ENCODE measurements around the gene PWP1. TPM values are rescaled to one million over a fixed set of nuclear protein-coding genes. Genes with fewer than 3 reads are reported as not detected.
A peak's percentile ranks its signal among the peaks of the same experiment; 100 is the strongest.

Gene PWP1
- total and polyA plus RNA-seq, 3 experiments from 2014 or later, result 71.3 to 80.2 (median 72.3) TPM

GRCh38 chr12:107651571-107652449 lies 33.8 kb upstream of the PWP1 start:
- Mint-ChIP-seq H3K27ac (no peak overlapping the region), H3K9me3 (no peaks in the 10 kb centered on the region), H3K4me1 (no peaks in the 10 kb centered on the region), H3K4me3 (peak overlapping the region in 1 of 7 donors; percentile 13), H3K27me3 (no peaks in the 10 kb centered on the region), H3K36me3 (peaks cover 0 to 14% (median 0%) of the 10 kb centered on the region in 3 donors)
- Histone ChIP-seq H3K27me3 (ENCODE audit: insufficient read depth, low read length, poor library complexity, severe bottlenecking) (no peaks in the 10 kb centered on the region), H3K36me3 (ENCODE audit: insufficient read depth, low read length) (no peaks in the 10 kb centered on the region), H3K4me1 (ENCODE audit: insufficient read depth, low read length) (no peaks in the 10 kb centered on the region), H3K4me3 (ENCODE audit: low read length) (no peak overlapping the region), H3K27ac (ENCODE audit: low read depth, low read length) (no peak overlapping the region), H3K9me3 (ENCODE audit: low read length) (no peaks in the 10 kb centered on the region)
- POLR2A ChIA-PET, result no interaction called here
- CTCF ChIA-PET, result interaction anchor here (1.3 kb wide), 1 partner anchor 24 kb away, joined by 4 read pairs; no protein-coding TSS in a partner anchor
- DNase-seq, result no peak

GRCh38 chr12:107653519-107653918 lies 32.1 kb upstream of the PWP1 start:
- Mint-ChIP-seq H3K9me3 (no peaks in the 10 kb centered on the region), H3K27ac (peak overlapping the region in 1 of 8 donors; percentile 8), H3K4me3 (no peak overlapping the region), H3K36me3 (peaks cover 0 to 26% (median 3%) of the 10 kb centered on the region in 3 donors), H3K4me1 (no peaks in the 10 kb centered on the region), H3K27me3 (no peaks in the 10 kb centered on the region)
- H3K27ac ChIP-seq (ENCODE audit: low read depth, low read length), result no peak overlapping the region
- POLR2A ChIA-PET, result no interaction called here
- no peaks in the 10 kb centered on the region for H3K9me3 ChIP-seq (ENCODE audit: low read length)
- H3K4me3 ChIP-seq (ENCODE audit: low read length), result no peak overlapping the region
- no peak for DNase-seq
- no peaks in the 10 kb centered on the region for H3K27me3 ChIP-seq (ENCODE audit: insufficient read depth, low read length, poor library complexity, severe bottlenecking)
- peaks cover 4% of the 10 kb centered on the region for H3K36me3 ChIP-seq (ENCODE audit: insufficient read depth, low read length)
- H3K4me1 ChIP-seq (ENCODE audit: insufficient read depth, low read length), result no peaks in the 10 kb centered on the region
- CTCF ChIA-PET, result no interaction called here

GRCh38 chr12:107654873-107655272 lies 30.7 kb upstream of the PWP1 start:
- no peaks in the 10 kb centered on the region for H3K4me1 Mint-ChIP-seq
- no peak for DNase-seq

GRCh38 chr12:107655281-107656065 lies 30.1 kb upstream of the PWP1 start:
- Mint-ChIP-seq H3K36me3 (peaks cover 0 to 34% (median 9%) of the 10 kb centered on the region in 3 donors), H3K27ac (peak overlapping the region in 1 of 8 donors; percentile 19), H3K9me3 (no peaks in the 10 kb centered on the region), H3K4me1 (no peaks in the 10 kb centered on the region), H3K4me3 (no peak overlapping the region), H3K27me3 (peaks cover 0 to 1% of the 10 kb centered on the region in 2 donors)
- ChIA-PET POLR2A (no interaction called here), CTCF (interaction anchor here (0.9 kb wide), 1 partner anchor 8 kb away, joined by 3 read pairs; no protein-coding TSS in a partner anchor)
- H3K27ac ChIP-seq (ENCODE audit: low read depth, low read length), result no peak overlapping the region
- H3K36me3 ChIP-seq (ENCODE audit: insufficient read depth, low read length), result peaks cover 4% of the 10 kb centered on the region
- H3K4me3 ChIP-seq (ENCODE audit: low read length), result no peak overlapping the region
- H3K27me3 ChIP-seq (ENCODE audit: insufficient read depth, low read length, poor library complexity, severe bottlenecking), result no peaks in the 10 kb centered on the region
- H3K4me1 ChIP-seq (ENCODE audit: insufficient read depth, low read length), result no peaks in the 10 kb centered on the region
- H3K9me3 ChIP-seq (ENCODE audit: low read length), result no peaks in the 10 kb centered on the region
- no peak for DNase-seq

More at GRCh38 chr12:107654873-107655272, 30.7 kb upstream of the PWP1 start:
- ChIA-PET CTCF (no interaction called here), POLR2A (no interaction called here)
- H3K4me3 ChIP-seq (ENCODE audit: low read length), result no peak overlapping the region
- H3K4me1 ChIP-seq (ENCODE audit: insufficient read depth, low read length), result no peaks in the 10 kb centered on the region
- H3K27ac ChIP-seq (ENCODE audit: low read depth, low read length), result no peak overlapping the region
- Mint-ChIP-seq H3K27ac (peak overlapping the region in 2 of 8 donors; percentile 24 to 61), H3K36me3 (peaks cover 0 to 34% (median 9%) of the 10 kb centered on the region in 3 donors), H3K9me3 (no peaks in the 10 kb centered on the region), H3K27me3 (no peaks in the 10 kb centered on the region), H3K4me3 (no peak overlapping the region)
- H3K27me3 ChIP-seq (ENCODE audit: insufficient read depth, low read length, poor library complexity, severe bottlenecking), result no peaks in the 10 kb centered on the region
- no peaks in the 10 kb centered on the region for H3K9me3 ChIP-seq (ENCODE audit: low read length)
- peaks cover 4% of the 10 kb centered on the region for H3K36me3 ChIP-seq (ENCODE audit: insufficient read depth, low read length)

GRCh38 chr12:107656302-107656701 lies 29.3 kb upstream of the PWP1 start:
- Histone ChIP-seq H3K4me1 (ENCODE audit: insufficient read depth, low read length) (no peaks in the 10 kb centered on the region), H3K36me3 (ENCODE audit: insufficient read depth, low read length) (peaks cover 4% of the 10 kb centered on the region), H3K27ac (ENCODE audit: low read depth, low read length) (no peak overlapping the region), H3K4me3 (ENCODE audit: low read length) (no peak overlapping the region), H3K9me3 (ENCODE audit: low read length) (no peaks in the 10 kb centered on the region), H3K27me3 (ENCODE audit: insufficient read depth, low read length, poor library complexity, severe bottlenecking) (no peaks in the 10 kb centered on the region)
- POLR2A ChIA-PET, result no interaction called here
- Mint-ChIP-seq H3K9me3 (no peaks in the 10 kb centered on the region), H3K27ac (no peak overlapping the region), H3K4me1 (no peaks in the 10 kb centered on the region), H3K4me3 (no peak overlapping the region), H3K36me3 (peaks cover 2 to 32% (median 9%) of the 10 kb centered on the region in 3 donors), H3K27me3 (peaks cover 0 to 1% of the 10 kb centered on the region in 2 donors)
- no peak for DNase-seq
- CTCF ChIA-PET, result interaction anchor here (0.9 kb wide), 1 partner anchor 9 kb away, joined by 3 read pairs; no protein-coding TSS in a partner anchor

- H3K4me3 ChIP-seq (ENCODE audit: low read length), result no peak overlapping the region
- no peaks in the 10 kb centered on the region for H3K9me3 Mint-ChIP-seq
- peaks cover 0 to 1% of the 10 kb centered on the region in 2 donors for H3K27me3 Mint-ChIP-seq
- H3K4me1 Mint-ChIP-seq, result no peaks in the 10 kb centered on the region
- no peak overlapping the region for H3K27ac Mint-ChIP-seq
- H3K4me3 Mint-ChIP-seq, result no peak overlapping the region
- H3K36me3 Mint-ChIP-seq, result peaks cover 2 to 27% (median 9%) of the 10 kb centered on the region in 3 donors
- H3K4me1 ChIP-seq (ENCODE audit: insufficient read depth, low read length), result no peaks in the 10 kb centered on the region
- no peaks in the 10 kb centered on the region for H3K9me3 ChIP-seq (ENCODE audit: low read length)
- POLR2A ChIA-PET, result no interaction called here
- no peak for DNase-seq
- H3K27ac ChIP-seq (ENCODE audit: low read depth, low read length), result no peak overlapping the region
- no peaks in the 10 kb centered on the region for H3K27me3 ChIP-seq (ENCODE audit: insufficient read depth, low read length, poor library complexity, severe bottlenecking)
- CTCF ChIA-PET, result no interaction called here
- peaks cover 4% of the 10 kb centered on the region for H3K36me3 ChIP-seq (ENCODE audit: insufficient read depth, low read length)
Observed at GRCh38 chr12:107657133-107657532, 28.5 kb upstream of the PWP1 start.

- no peaks in the 10 kb centered on the region for H3K4me1 Mint-ChIP-seq
- peaks cover 0 to 1% of the 10 kb centered on the region in 2 donors for H3K27me3 Mint-ChIP-seq
- no peak for DNase-seq
- H3K4me1 ChIP-seq (ENCODE audit: insufficient read depth, low read length), result no peaks in the 10 kb centered on the region
- no peaks in the 10 kb centered on the region for H3K9me3 ChIP-seq (ENCODE audit: low read length)
- no peaks in the 10 kb centered on the region for H3K9me3 Mint-ChIP-seq
- H3K36me3 Mint-ChIP-seq, result peaks cover 2 to 27% (median 9%) of the 10 kb centered on the region in 3 donors
- no peak overlapping the region for H3K4me3 Mint-ChIP-seq
- H3K27ac ChIP-seq (ENCODE audit: low read depth, low read length), result no peak overlapping the region
- CTCF ChIA-PET, result no interaction called here
- H3K27me3 ChIP-seq (ENCODE audit: insufficient read depth, low read length, poor library complexity, severe bottlenecking), result no peaks in the 10 kb centered on the region
- POLR2A ChIA-PET, result no interaction called here
- H3K4me3 ChIP-seq (ENCODE audit: low read length), result no peak overlapping the region
- no peak overlapping the region for H3K27ac Mint-ChIP-seq
- peaks cover 4% of the 10 kb centered on the region for H3K36me3 ChIP-seq (ENCODE audit: insufficient read depth, low read length)
Observed at GRCh38 chr12:107657621-107658020, 28.0 kb upstream of the PWP1 start.

GRCh38 chr12:107660235-107660634 lies 25.4 kb upstream of the PWP1 start:
- Mint-ChIP-seq H3K36me3 (peaks cover 2 to 23% (median 9%) of the 10 kb centered on the region in 3 donors), H3K4me3 (no peak overlapping the region)

More at GRCh38 chr12:107660235-107660634, 25.4 kb upstream of the PWP1 start:
- ChIA-PET POLR2A (no interaction called here), CTCF (interaction anchor here (3.1 kb wide), 1 partner anchor 10 kb away, joined by 12 read pairs; no protein-coding TSS in a partner anchor)
- Mint-ChIP-seq H3K27me3 (peaks cover 5 to 9% of the 10 kb centered on the region in 2 donors), H3K27ac (peak overlapping the region in 1 of 8 donors; percentile 41), H3K9me3 (no peaks in the 10 kb centered on the region), H3K4me1 (peaks cover 0 to 2% (median 0%) of the 10 kb centered on the region in 3 donors)
- no peak overlapping the region for H3K27ac ChIP-seq (ENCODE audit: low read depth, low read length)
- no peaks in the 10 kb centered on the region for H3K9me3 ChIP-seq (ENCODE audit: low read length)
- no peak overlapping the region for H3K4me3 ChIP-seq (ENCODE audit: low read length)
- H3K36me3 ChIP-seq (ENCODE audit: insufficient read depth, low read length), result peaks cover 4% of the 10 kb centered on the region
- H3K4me1 ChIP-seq (ENCODE audit: insufficient read depth, low read length), result no peaks in the 10 kb centered on the region
- no peak for DNase-seq
- no peaks in the 10 kb centered on the region for H3K27me3 ChIP-seq (ENCODE audit: insufficient read depth, low read length, poor library complexity, severe bottlenecking)

All from CD8-positive, alpha-beta memory T cell (primary cell).